ENCODE results near the gene CHD1.

GRCh38 chr5:98843481-98843880, 85.3 kb downstream of the CHD1 start:
- no peak for TF ChIP-seq CTCF (IDR thresholded peaks at IDR 0.05)
- TF ChIP-seq POLR2AphosphoS5 (IDR thresholded peaks at IDR 0.05), result no peak

Measured in transverse colon (tissue), 4 donors.